HG03025 (cell line): ENCODE results near the gene PRR23A.

ENCODE experiments used
- ATAC-seq: cut with Tn5 transposase; IDR thresholded peaks from one replicate; pipeline ENCODE4 v1.9.1; 2021; ENCODE audit warnings: mild to moderate bottlenecking, moderate library complexity; ENCODE audit not compliant: unreplicated experiment, low FRiP score

Gene PRR23A

DNA sequence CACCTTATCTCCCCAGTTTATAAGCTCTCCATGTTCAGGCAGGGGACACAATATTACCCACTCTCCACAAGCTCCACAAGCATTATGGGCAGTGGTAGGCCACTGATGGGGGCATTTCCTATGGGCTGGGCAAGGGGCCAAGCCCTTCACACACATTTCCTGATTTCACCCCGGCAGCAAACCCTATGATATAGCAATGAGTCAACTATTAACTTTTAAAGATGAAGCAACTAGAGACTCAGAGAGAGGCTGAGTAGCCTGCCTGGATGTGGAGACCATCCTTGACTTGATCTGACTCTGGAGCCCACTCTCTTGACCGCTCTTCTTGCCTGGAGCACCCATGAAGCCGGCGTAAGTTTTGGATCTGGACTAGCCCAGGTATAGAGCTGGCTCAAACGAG is 31.6 kb downstream of the PRR23A start:
- no peak for ATAC-seq

DNA sequence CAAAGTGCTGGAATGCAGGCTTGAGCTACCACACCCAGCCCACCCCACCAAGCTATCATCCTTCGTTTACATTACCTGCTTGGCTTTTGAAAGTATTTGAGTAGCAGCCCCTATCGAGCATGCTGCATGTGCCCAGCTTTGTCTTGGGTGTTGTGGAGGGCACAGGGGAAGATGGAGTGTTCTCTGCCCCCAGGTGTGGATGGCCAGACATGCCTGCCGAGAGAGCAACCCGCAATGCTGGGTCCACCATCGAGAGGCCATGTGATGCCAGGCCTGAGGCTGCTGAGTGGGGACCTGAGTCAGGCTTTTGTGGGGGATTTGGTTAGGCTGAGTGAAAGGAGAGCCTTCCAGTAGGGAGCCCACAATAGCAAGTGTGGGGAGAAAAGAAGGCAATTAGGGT is 33.1 kb downstream of the PRR23A start:
- no peak for ATAC-seq

DNA sequence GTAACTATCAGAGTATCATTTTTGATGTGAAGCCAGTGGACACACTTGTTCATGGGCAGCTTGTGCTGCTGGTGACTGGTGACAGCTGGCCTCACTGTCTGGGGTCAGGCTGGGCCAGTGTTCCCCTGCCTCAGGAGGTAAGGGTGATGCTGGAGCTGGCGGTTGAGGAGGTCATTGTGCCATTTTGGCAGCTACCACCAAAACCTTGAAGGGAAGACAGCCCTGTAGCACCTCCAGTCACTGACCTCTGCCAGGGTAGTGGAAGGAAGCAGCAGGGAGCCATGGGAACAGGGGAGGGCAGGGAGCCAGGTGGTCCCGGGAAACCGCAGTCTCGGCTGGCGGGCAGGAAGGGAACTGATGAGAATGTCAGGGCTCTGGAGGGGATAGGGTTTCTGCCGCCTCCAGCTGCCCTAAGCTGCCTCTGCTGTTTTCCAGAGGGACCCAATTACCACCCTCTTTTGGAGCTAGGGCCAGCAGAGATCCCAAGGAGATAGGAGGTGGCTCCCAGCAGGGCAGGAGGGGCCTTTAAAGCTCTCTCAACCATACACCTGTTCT is 34.2 kb downstream of the PRR23A start:
- ATAC-seq = no peak

DNA sequence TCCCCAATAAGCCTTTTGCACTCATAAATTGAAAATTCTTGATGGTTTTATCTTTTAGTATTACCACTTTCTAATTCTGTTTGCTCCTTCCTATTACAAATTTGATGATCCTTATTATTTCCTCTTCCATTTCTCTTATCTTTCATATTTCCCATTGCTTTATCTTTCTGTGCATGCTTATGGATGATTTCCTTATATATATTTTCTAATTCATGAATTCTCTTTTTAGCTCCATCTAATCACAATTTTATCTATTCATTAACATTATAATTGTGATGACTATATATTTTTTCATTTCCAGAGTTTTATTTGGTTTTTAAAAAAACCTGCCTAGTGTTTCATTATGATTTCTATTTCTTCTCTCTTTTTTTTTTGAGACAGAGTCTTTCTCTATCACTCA is 41.1 kb downstream of the PRR23A start:
- ATAC-seq = no peak

DNA sequence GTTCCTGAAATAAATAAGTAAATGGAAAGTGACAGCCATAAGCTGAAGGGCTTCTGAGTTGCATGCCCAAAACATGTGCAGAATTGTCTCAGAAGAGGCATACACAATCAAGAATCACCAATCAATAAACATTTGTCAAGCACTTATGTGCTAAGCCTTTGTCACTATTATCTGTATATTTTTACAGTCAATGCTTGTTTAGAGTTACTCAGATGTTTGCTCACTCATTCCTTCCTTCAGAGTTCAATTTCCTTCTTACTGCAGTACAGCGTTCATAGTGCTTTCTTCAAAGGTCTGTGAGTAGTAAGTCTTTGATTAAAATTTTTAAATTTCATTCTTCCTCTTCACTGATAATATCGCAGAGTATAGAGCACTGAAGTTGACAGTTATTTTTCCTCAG is 41.8 kb downstream of the PRR23A start:
- no peak for ATAC-seq

DNA sequence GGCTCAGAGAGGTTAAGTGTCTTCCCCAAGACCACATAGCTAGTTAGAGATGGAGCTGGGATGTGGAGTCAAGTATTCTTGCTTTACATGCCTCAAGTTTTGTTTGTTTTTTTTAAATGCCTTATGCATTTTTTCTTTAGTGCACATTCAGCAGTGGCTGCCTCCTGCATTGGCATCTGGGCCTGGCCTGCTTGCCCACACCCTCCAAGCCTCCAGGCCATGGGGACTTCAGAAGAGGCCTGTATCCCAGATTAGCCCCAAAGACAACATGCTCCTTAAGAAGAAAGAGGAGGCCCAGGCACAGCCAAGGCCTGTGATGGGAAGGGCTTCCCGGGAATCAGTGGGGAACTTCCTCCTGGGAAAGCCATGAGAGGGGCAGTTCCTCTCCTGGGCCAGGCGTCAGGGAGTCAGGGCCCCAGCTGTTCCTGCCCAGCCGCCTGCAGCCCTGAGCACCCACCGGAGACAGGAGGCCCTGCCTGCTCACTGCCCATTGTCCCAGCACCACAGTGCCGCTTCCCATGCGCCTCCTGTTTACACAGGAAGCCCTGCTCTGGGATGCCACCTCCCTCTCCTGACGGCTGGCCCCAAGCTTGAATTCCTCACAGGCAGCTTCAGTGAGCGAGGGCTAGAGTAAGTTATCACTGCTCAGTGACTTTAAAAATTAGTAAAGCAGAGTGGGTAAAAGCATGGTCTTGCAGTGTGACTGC is 43.1 kb downstream of the PRR23A start:
- no peak for ATAC-seq

DNA sequence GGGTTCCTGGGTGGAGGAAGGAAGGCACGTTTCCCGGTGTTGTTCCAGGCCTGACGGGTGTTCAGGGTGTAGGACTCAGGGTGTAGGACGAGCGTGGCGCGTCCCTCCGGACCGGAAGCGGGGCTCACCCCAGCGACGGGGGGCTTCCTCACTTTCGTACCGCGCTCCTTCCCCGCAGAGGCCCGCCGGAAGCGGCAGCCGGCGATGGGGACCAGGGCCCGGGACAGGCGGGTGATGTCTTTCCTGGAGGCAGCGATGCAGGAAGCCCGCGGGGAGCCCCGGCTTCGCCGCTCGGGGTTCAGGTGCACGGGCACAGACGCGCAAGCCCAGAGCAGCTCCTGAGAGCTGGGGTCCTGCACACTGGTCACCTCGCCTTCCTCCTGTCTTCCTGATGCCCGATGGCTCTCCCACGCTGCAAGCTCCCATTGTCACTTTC is 45.6 kb downstream of the PRR23A start:
- no peak for ATAC-seq
